Measurements from ENCODE around the gene KCNAB2.

KCNAB2 gene

GRCh38 chr1:6097117-6097595 lies 51.5 kb downstream of the KCNAB2 start:
- no peak for DNase-seq (ENCODE audit: low read depth)

DNA sequence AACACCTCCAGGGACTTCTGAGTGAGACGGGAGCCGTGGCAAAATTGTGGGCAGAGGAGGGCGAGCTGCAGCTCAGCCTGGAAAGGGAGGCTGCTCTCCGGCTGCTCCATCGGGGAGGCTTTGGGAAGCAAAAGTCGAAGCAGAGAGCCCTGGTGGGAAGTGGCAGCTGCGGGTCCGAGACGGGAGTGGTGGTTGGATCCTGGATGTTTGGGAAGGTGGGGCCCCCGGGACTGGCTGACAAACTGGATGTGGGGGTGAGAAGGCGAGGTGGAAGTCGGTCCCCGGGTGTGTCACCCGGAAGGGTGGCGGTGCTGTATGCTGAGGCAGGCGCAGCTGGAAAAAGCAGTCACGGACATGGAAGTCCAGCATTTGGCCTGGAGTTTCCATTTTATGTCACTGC lies 52.1 kb downstream of the KCNAB2 start:
- no peak for DNase-seq (ENCODE audit: low read depth)

GRCh38 chr1:6098303-6099215 lies 52.9 kb downstream of the KCNAB2 start:
- peak; percentile 76 for DNase-seq (ENCODE audit: low read depth)

DNA sequence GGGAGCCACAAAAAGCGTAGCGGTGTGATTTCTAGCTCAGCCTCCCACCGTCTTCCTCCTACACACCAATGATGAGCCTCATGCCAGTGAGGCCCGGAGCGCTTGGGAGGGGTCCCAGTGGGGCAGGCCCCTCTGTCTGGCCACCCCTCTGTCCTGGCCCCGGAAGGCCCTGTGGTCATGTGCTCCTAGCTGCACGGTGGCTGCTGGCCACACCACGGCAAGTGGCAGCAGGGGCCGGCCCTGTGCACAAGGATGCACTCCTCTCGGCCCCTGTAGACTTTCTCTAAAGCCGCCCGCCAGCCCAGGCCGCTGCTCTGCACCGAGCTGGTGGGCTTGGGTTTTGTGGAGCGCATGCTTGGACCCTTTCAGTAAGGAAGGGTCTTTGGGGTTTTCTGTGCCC lies 53.6 kb downstream of the KCNAB2 start:
- DNase-seq (ENCODE audit: low read depth), result no peak

DNA sequence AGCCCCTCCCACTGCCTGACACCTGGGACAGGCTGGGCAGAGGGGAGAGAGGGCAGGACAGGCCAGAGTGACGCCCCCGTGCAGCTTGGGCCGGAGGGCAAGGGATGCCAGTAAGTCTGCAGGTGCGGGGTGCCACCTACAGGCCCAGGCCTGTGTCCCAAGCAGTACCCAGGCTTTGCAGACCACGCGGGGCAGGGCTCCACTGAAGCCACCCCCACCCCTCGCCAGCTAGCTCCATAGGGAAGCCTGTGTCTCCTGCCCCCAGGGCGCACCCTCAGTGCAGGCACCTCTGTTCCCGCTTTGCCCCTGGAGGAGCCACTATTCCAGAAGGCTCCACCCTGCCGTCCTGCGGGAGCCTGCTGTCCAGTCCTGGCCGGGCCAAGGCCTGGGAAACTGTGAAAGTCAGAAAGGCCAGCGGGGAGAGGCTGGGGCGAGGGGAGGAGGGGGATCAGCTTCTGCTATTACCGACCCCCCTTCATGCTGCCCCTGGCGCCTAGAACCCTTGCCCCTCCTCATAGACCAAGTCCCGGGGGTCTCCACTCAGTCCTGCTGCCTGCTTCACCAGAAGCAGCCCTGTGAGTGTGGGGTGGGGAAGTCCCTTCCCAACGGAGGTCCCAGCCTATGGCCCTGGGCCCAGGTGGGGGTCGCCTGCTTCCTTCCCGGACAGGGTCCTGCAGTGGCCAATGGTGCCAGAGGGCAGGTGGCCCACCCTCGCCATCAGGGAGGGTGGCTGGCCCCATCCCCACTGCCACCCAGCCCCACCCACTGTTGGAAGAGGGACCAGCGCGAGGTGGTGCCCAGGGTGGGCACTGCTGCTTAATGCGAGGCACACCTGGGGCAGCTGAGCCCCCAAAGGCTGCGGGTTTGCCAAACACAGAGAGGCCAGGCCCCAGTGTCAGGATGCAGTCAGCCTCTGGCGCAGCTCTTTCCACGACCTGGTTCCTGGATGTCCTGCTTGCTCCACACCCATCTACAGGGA lies 54.4 kb downstream of the KCNAB2 start:
- no peak for DNase-seq (ENCODE audit: low read depth)

- DNase-seq (ENCODE audit: low read depth), result no peak
Measured at GRCh38 chr1:6100861-6101783, 55.4 kb downstream of the KCNAB2 start.

DNA sequence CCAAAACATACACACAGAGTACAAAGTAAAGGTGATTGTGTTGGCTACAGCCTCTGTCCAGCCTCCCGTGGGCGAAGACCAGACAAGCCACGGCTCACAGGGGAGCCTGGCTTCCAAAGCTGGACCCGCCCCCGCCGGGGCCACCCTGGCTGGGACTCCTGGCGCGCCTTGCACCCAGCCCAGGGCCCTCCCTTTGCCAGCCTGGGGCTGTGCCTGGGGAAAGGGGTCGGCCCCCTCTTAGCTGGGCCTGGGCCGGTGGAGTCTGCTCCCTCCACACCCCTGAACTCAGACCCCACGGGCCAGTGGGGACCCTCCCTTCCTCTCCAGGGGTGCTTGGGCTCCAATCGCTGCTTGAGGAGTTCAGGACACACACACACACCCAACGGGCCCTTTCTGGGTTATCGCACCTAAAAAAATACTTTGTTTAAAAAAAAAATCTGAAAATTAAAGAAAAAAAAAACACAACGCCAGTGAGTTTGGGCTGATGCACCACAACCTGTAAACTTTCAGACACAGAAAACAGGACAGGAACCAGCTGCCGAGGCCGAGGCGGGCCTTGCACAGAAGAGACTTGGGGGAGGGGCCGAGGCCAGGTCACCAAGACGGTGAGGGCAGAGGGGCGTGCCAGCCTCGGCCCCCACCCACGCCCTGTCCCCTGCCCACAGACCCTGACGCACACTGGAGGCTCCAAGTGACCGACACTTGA lies 56.3 kb downstream of the KCNAB2 start:
- no peak for DNase-seq (ENCODE audit: low read depth)

GRCh38 chr1:6102532-6102845 lies 56.8 kb downstream of the KCNAB2 start:
- no peak for DNase-seq (ENCODE audit: low read depth)

- DNase-seq (ENCODE audit: low read depth), result no peak
Measured at GRCh38 chr1:6103111-6103853, 57.6 kb downstream of the KCNAB2 start.

DNA sequence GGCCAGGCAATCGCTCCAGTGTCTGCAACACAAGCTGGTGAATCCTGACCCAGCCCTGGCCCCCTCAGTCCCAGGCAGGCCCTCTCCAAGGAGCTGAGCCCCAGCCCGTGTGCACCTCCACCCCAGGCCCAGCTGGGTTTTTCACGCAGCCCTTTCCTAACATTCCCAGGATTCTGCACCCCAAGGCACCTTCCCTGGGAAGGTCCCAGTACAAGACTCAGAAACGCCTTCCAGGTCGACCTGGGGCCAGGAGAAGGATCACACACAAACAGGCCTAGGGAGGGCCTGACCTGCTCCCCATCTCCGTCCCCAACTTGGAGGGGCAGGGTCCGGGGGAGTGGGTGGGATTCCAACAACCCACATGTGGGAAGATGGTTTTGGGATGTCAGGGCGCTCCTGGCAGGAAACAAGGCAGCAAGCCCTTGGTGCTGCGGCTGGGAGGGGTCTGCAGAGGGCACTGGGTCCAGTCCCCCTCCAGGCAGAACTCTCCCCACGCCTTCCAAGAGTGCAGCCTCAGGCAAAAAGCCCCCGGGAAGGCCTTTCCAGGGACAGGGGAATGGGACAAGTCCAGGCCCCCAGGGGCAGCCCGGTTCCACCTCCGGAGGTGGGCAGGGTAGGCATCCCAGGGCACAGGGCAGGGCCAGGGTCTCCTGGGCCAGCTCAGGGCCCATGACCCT lies 58.3 kb downstream of the KCNAB2 start:
- no peak for DNase-seq (ENCODE audit: low read depth)

- no peak for DNase-seq (ENCODE audit: low read depth)
Measured at GRCh38 chr1:6104631-6105030, 58.9 kb downstream of the KCNAB2 start.

- DNase-seq (ENCODE audit: low read depth), result no peak
Measured at GRCh38 chr1:6105218-6105679, 59.6 kb downstream of the KCNAB2 start.

DNA sequence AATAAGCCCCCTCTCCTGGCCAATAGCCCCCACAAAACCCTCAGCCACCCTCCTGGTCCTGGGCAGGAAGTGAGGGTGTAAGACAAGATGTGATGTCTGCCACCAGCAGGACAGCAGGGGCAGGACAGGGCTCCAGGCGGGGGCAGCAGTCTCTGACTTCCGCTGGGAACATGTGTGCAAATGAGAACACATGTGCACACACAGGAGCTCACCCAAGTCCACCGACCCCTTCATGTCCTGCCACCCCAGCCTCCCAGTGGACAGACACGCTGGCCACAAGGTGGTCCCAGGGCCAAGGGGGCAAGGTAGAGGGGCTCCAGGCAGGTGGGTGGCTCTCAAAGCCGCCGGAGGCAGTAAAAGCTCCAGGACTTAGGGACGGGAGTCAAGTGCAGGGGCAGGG lies 60.1 kb downstream of the KCNAB2 start:
- no peak for DNase-seq (ENCODE audit: low read depth)

GRCh38 chr1:6106321-6106731 lies 60.6 kb downstream of the KCNAB2 start:
- DNase-seq (ENCODE audit: low read depth), result no peak

DNA sequence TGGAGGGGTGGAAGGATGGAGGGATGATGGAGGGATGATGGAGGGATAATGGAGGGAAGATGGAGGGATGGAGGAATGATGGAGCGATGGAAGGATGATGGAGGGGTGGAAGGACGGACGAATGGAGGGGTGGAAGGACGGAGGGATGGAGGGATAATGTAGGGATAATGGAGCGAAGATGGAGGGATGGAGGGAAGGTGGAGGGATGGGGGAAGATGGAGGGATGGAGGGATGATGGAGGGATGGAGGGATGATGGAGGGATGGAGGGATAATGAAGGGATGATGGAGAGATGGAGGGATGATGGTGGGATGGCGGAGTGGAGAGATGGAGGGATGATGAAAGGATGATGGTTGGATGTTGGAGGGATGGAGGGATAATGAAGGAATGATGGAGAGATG lies 61.3 kb downstream of the KCNAB2 start:
- DNase-seq (ENCODE audit: low read depth), result no peak

GRCh38 chr1:6107409-6108356 lies 62.0 kb downstream of the KCNAB2 start:
- no peak for DNase-seq (ENCODE audit: low read depth)

- DNase-seq (ENCODE audit: low read depth), result no peak
Measured at GRCh38 chr1:6108476-6108875, 62.8 kb downstream of the KCNAB2 start.

DNA sequence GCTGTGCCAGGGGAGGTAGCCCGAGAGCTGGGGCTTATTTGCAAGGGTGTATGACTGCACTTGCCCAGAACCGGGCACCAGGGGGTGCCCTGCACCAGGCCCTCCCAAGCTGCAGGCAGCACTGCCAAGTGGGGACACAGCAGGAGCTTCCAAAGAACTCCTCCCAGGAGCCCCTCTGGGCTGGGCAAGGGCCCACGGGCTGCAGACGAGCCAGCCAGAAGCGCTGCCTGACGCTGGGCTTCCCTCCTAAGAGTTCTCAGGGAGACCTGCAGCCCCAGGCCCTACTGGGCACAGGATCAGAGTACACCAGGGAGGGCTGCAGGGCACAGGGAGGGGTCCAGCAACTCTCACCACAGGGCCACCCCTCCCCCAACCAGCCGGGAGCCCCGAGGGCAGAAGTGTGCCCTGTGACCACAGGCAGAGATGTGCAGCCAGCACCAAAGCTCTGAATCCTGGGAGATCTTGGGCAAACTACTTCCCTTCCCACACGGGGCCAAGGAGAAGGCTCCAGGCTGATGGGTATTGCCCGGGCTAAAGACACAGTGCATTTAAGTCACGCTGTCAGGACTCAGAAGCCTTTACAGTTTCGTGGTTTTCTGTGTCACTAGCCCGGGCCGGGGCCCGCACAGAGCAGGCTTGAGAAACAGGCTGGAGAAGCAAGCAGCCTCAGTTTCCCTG lies 63.4 kb downstream of the KCNAB2 start:
- DNase-seq (ENCODE audit: low read depth), result no peak

Data from GM04504 (cell line).